HG03571 (cell line): Measurements from ENCODE around the gene LDLRAD4.

Experiments used
- ATAC-seq: cut with Tn5 transposase; IDR thresholded peaks from one replicate; pipeline ENCODE4 v1.9.1; 2021; ENCODE audit not compliant: unreplicated experiment

The LDLRAD4 gene

DNA sequence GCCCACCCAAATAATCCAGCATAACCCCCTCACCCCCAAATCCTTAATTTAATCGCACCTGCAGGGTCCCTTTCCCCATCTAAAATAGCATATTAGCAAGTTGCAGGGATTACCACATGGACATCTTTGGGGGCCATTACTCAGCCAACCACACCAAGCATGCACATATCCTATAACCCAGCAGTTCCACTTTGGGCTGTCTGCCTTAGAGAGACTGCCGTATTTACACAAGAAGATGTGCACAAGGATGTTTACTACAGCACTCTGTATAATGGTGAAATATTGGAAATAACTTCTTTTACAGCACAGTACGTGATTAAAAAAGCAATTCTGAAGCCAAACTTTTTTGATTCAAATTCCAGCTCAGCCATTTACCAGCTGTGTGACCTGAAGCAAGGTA lies 17.3 kb upstream of the LDLRAD4 start:
- no peak for ATAC-seq

DNA sequence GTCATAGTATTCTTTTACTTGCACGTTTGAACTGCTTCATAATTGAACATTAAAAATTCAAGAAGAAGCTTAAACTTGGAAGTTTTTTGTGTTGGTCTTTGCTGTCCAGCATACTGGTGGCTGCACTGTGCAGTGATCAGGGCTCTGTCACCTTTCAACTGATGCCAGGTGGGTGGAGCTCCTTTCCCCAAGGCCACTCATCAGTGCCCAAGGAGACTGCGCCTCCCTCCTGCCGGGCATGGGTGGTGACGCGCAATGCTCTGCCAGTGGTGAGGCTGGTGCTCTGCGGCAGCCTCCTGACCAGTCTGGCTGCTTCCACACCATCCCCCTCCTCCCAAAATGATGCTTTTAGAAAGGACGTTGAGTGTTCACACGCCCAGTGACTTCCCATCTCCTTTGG lies 16.0 kb upstream of the LDLRAD4 start:
- ATAC-seq, result no peak

GRCh38 chr18:13206301-13206700 lies 12.3 kb upstream of the LDLRAD4 start:
- ATAC-seq, result no peak

DNA sequence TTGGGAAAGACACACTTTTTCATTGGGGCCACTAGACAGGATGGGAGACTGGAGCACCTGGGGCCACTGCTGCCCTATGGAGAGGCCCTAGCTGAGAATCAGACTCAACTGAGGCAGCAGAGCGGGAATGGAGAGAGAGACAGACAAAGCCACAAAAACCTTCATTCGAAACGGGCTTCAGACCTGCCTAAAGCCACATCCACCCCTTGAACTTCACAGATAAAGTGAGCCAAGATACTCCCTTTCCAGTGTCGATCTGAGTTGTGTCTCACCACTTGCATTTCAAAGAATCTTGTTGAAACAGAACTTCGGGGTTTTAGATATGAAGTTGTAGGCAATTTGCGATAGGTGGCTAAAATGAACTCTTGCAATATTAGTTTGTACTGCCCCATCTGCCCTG lies 11.3 kb upstream of the LDLRAD4 start:
- ATAC-seq, result no peak

GRCh38 chr18:13211534-13211933 lies 7.0 kb upstream of the LDLRAD4 start:
- ATAC-seq, result no peak

- no peak for ATAC-seq
Observed at GRCh38 chr18:13213036-13213795, 5.3 kb upstream of the LDLRAD4 start.

- no peak for ATAC-seq
Observed at GRCh38 chr18:13214609-13215008, 4.0 kb upstream of the LDLRAD4 start.

- no peak for ATAC-seq
Observed at GRCh38 chr18:13216092-13216582, 2.4 kb upstream of the LDLRAD4 start.

GRCh38 chr18:13216711-13217465 lies 1.7 kb upstream of the LDLRAD4 start:
- ATAC-seq, result peak; percentile 50

GRCh38 chr18:13217466-13217961 lies 1.0 kb upstream of the LDLRAD4 start:
- ATAC-seq, result peak; percentile 36

DNA sequence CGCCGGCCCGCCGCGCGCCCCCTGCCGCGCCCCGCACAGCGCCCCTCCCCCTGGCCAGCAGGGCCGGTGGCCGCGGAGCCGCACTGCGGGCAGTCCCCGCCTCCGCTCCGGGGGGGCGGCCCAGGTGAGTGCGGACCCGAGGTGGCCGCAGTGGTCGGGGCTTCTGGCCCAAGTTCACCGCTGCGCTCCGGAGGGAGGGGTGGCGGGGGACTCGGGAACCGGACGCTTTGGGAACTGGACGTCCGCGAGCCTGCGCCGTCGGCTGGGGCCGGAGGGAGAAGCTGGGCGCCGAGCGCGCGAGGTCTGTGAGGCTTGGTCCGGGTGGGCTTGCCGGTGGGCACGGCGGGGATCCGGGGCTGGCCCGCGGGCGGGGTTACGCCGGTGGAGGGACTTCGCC lies 591 bp upstream of the LDLRAD4 start:
- peak; percentile 9 for ATAC-seq

- ATAC-seq, result no peak
Observed at GRCh38 chr18:13218997-13219396, 437 bp downstream of the LDLRAD4 start.

DNA sequence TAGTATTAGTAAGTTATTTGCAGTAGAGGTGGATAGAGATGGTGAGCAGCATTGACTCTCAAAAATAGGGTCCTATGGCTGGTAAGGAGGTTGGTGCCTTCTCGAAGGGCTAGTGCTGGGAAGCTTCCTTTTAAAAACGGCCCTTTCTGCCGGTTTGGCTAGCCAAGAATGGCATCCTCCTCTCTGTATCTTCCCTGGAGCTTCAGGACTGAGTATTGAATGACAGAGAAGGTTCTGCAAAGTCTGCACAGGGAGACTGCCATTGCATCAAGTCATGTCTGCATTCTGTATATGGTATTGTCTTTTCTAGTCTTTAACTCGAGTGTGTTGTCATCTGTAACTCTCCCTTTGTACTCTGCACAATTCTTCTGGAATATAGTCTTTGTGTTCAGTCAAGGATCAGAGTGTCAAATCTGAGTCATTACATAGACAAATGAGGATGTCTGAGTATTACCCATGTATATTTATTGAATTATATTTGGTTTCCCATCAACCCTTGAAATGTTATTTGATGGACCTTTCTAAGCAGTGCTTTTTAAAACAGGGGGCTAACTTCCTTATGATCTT lies 1.1 kb downstream of the LDLRAD4 start:
- no peak for ATAC-seq

DNA sequence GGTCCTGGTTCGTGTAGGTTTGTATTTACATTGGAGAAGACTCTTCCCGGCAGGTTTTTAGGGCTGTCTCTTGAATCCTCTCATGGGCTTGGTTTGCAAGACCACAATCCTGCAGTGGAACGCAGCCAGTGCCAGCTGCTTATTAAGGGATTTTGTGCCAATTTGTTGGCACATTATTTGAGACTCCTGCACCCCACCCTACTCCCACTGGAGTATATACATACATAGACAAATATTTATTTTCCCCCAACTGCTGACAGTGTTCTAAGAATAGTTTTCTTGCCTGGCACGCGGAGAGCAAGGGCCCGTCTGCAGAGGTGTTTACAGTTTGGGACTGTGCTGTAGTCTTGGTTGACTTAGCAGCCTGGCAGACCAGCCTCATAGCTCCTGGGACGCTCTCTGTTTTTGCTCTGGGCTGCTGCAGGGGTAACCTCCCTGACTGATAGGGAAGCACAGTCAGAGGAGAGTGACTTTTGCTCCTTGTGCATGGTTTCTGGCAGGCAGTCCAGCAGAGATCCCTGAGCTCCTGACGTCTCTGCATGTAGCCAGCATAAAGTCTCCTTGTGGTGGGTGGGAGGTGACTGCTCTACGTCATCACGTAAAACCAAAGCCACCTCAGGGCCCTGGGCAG lies 1.9 kb downstream of the LDLRAD4 start:
- ATAC-seq, result no peak

DNA sequence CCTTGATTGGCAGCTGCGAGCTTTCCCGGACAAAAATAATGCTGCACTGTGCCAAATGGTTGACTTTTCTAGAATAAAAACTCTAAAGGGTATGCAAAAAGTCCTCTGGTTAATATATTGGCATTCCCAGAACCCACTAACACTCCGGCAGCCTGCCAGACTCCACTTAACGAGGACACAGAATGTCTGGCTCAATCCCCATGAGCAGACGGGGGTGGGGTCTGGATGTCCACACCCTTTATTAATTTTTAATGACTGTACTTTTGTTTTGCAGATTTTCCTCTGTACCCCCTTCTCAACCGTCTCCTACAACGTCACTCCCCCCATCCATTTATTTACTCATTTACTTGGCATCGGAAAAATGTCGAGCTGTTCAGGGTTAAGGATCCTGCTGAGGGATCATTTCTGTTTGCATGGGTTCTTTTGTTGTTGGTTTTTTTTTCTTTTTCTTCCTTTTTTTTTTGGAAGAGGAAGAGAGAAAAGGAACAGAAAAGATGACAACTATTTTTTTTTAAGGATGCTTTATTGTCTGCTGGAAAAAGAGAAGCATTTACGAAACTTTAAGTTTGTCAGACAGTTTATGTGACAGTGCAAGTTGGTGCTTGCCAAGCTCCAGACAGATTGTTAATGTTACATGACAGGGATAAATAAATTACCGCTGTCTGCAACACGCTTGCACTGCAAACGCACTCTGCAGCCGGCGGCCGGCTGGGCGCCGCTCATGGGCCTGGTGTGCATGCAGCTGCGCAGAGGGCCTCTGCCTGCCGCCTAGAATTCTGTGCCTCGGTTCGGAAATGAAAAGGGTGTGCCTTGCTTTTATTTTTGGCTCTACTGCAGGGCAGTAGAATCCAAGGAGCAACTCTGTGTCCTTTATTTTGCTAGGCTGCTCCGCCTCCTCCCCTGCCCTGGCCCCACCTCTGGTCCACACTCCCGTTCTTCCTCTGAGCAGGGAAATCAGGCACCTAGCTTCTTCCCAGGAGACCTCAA lies 3.6 kb downstream of the LDLRAD4 start:
- ATAC-seq, result no peak

DNA sequence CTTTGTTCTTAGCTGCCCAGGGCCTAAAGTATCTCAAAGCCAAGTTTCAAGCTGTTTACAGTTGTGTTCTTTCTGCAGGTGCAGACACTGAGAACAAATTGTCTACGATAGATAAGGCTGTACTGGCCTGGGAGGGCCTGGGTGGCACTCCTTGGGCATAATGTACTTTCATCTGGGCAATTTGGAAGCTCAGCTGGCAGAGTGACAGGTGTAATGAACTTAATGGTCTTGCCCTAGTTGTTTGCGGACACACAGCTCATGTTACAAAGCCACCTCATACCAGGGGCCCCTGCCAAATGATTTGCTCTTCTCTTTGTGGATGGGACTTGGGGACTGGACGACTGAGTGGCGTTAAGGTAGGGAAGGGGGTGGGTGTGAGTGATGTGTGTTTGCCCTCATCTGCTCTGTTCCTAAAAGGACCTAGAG lies 4.3 kb downstream of the LDLRAD4 start:
- ATAC-seq, result no peak

GRCh38 chr18:13223311-13224143 lies 5.0 kb downstream of the LDLRAD4 start:
- no peak for ATAC-seq

- no peak for ATAC-seq
Observed at GRCh38 chr18:13225261-13225660, 6.7 kb downstream of the LDLRAD4 start.

DNA sequence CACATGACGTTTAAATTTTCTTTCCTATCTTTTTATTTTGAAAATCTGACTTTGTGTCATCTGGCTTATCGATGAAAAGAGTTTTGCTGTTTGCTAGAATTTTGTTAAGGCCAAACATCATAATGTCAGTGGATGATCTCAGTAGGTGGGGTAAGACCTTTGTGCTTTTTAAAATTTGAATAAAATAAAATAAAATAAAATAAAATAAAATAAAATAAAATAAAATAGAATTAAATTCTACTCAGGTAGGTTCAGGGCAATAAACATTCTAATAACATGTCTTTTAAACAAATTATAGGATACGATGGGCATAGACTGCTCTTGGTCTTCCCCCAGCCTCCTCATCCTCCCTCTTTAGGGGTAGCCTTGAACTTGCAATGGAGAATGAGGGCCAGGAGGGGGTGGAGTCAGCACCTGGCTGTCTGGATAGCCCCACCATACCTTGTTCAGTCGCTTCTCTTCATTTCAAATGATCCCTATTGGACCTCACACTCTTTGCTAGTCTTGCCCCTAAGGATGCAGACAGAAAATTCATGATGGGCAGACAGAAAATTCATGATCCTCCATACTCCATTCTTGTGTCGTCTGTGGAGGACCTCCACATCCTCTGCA lies 8.1 kb downstream of the LDLRAD4 start:
- no peak for ATAC-seq
